Choroid plexus epithelial cell (primary cell): Measurements from ENCODE around the gene SOX5.

Experiments
- DNase-seq: peaks from one replicate; pipeline ENCODE4 v3.0.0-alpha.2; 2010; ENCODE audit warnings: low read depth
- H3K4me3 ChIP-seq: 2 replicates; pipeline ENCODE4 v1.5.1; 2011; ENCODE audit warnings: low read depth, mild to moderate bottlenecking, control low read depth, low read length, moderate library complexity
- TF ChIP-seq, protein P1 (sequence below): conservative IDR thresholded peaks from 2 replicates; pipeline ENCODE4 v1.5.1; 2011; ENCODE audit warnings: low read depth, mild to moderate bottlenecking, control low read depth, inconsistent platforms, low read length, moderate library complexity

The SOX5 gene

DNA sequence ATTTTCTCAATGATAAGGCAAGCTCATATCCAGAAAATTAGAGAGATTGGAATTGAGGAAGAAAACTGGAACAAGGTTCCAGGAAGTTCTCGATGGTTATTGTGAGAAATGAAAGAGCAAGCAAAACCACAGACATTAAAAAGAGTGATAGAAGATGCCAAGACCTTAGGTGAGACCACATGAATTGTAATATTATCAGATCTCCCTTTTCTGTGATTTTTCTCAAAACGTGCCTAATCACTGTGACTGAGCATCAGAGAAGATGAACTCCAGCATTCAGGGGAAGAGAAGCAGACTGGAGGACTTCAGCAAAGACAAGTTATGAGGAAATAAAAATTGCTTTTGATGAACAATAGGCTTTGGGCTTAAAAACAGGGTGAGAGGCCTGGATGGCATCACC lies 278.8 kb downstream of the SOX5 start:
- TF ChIP-seq, protein P1, sequence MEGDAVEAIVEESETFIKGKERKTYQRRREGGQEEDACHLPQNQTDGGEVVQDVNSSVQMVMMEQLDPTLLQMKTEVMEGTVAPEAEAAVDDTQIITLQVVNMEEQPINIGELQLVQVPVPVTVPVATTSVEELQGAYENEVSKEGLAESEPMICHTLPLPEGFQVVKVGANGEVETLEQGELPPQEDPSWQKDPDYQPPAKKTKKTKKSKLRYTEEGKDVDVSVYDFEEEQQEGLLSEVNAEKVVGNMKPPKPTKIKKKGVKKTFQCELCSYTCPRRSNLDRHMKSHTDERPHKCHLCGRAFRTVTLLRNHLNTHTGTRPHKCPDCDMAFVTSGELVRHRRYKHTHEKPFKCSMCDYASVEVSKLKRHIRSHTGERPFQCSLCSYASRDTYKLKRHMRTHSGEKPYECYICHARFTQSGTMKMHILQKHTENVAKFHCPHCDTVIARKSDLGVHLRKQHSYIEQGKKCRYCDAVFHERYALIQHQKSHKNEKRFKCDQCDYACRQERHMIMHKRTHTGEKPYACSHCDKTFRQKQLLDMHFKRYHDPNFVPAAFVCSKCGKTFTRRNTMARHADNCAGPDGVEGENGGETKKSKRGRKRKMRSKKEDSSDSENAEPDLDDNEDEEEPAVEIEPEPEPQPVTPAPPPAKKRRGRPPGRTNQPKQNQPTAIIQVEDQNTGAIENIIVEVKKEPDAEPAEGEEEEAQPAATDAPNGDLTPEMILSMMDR = no peak
- H3K4me3 ChIP-seq = no peak overlapping the region
- no peak for DNase-seq

DNA sequence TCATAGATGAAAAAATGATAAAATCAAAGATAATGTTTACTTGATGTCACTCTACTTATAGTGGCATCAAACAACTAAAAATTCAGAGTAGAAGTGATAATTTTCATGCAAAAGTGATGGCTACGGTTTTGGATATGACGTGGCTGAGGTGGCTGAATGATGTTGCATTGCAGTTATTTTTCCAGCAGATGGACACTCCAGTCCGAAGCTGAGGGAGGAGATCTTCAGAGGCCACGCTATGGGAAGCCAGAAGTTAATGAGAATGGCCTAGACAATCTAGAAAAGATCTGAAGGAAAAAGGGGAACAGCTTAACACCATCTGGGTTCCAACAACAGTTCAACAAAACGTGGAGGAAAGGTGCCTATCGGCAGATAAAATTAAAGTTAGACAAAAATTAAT lies 279.8 kb downstream of the SOX5 start:
- TF ChIP-seq, protein P1 = no peak
- DNase-seq = no peak
- H3K4me3 ChIP-seq = no peak overlapping the region

GRCh38 chr12:23666866-23667265 lies 282.6 kb downstream of the SOX5 start:
- TF ChIP-seq, protein P1 = no peak
- no peak overlapping the region for H3K4me3 ChIP-seq
- no peak for DNase-seq

GRCh38 chr12:23662966-23663365 lies 286.5 kb downstream of the SOX5 start:
- TF ChIP-seq, protein P1 = no peak
- peak; percentile 1 for DNase-seq
- H3K4me3 ChIP-seq = no peak overlapping the region

- H3K4me3 ChIP-seq = no peak overlapping the region
- no peak for DNase-seq
- TF ChIP-seq, protein P1 = no peak
These were observed 290.3 kb downstream of the SOX5 start for GRCh38 chr12:23659131-23659530.

- no peak for DNase-seq
- TF ChIP-seq, protein P1 = no peak
- H3K4me3 ChIP-seq = no peak overlapping the region
These were observed 291.9 kb downstream of the SOX5 start for GRCh38 chr12:23657598-23657997.

DNA sequence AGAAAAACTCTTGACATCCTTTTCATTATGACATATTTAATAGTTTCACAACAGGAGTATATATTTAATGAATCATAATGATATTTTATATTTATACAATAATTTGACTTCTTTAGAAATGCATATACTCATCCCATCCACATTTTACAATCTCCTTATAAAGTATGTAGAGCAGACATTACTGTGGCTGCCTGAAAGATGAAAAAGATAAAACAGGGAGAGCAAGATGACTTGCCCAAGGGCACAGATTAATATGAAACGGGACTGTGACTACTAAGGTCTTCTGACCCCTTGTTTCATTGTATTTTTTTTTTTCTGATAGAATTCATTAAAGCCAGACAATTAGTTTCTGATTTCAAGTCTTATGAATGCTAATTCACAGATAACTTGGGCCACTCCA lies 293.6 kb downstream of the SOX5 start:
- no peak overlapping the region for H3K4me3 ChIP-seq
- TF ChIP-seq, protein P1 = no peak
- DNase-seq = no peak
